ENCODE data around the gene KLHDC8A.
A peak's percentile ranks its signal among the peaks of the same experiment; 100 is the strongest.
"Not testable (repeated sequence)": the region's sequence is repeated elsewhere in the genome, so short reads cannot be mapped to it uniquely, and the experiment has no call there.

Gene KLHDC8A

GRCh38 chr1:205317311-205317917, 39.3 kb downstream of the KLHDC8A start:
- DNase-seq, result peak; percentile 61

GRCh38 chr1:205316161-205316566, 40.6 kb downstream of the KLHDC8A start:
- DNase-seq, result no peak

- DNase-seq, result no peak
Observed at GRCh38 chr1:205315008-205315618, 41.6 kb downstream of the KLHDC8A start.

- DNase-seq, result peak; percentile 56
Observed at GRCh38 chr1:205313563-205314308, 43.0 kb downstream of the KLHDC8A start.

- no peak for DNase-seq
Observed at GRCh38 chr1:205312866-205313562, 43.7 kb downstream of the KLHDC8A start.

GRCh38 chr1:205310976-205311704, 45.6 kb downstream of the KLHDC8A start:
- no peak for DNase-seq

GRCh38 chr1:205309741-205310140, 47.0 kb downstream of the KLHDC8A start:
- DNase-seq, result no peak

- DNase-seq, result no peak
Observed at GRCh38 chr1:205306929-205307566, 49.7 kb downstream of the KLHDC8A start.

GRCh38 chr1:205304695-205305070, 52.0 kb downstream of the KLHDC8A start:
- DNase-seq, result no peak

- no peak for DNase-seq
Observed at GRCh38 chr1:205304046-205304694, 52.6 kb downstream of the KLHDC8A start.

- no peak for DNase-seq
Observed at GRCh38 chr1:205303247-205303888, 53.4 kb downstream of the KLHDC8A start.

- no peak for DNase-seq
Observed at GRCh38 chr1:205301842-205302588, 54.7 kb downstream of the KLHDC8A start.

GRCh38 chr1:205301205-205301821, 55.4 kb downstream of the KLHDC8A start:
- DNase-seq, result no peak

GRCh38 chr1:205300149-205300548, 56.6 kb downstream of the KLHDC8A start:
- no peak for DNase-seq

- no peak for DNase-seq
Observed at GRCh38 chr1:205298191-205298994, 58.3 kb downstream of the KLHDC8A start.

GRCh38 chr1:205297546-205298177, 59.1 kb downstream of the KLHDC8A start:
- DNase-seq, result not testable (repeated sequence)

- DNase-seq, result no peak
Observed at GRCh38 chr1:205296154-205296553, 60.6 kb downstream of the KLHDC8A start.

GRCh38 chr1:205294934-205295333, 61.8 kb downstream of the KLHDC8A start:
- DNase-seq, result no peak
